RWPE2 (cell line): Measurements from ENCODE around the gene HDAC4.
A peak's percentile ranks its signal among the peaks of the same experiment; 100 is the strongest.

ENCODE experiments used
- ATAC-seq: fragments of 200-7000 bp; cut with Tn5 transposase; 3 replicates; pipeline ENCODE4 v1.9.1; 2021; ENCODE audit warnings: low read depth
- DNase-seq: peaks from one replicate; pipeline ENCODE4 v3.0.0-alpha.2; 2020; ENCODE audit warnings: low spot score
- H3K27ac ChIP-seq: fragments of 450-650 bp; 2 replicates; pipeline ENCODE4 v1.5.1; 2017; ENCODE audit warnings: mild to moderate bottlenecking; ENCODE audit not compliant: poor library complexity, severe bottlenecking
- H3K27me3 ChIP-seq: fragments of 250-450 bp; sonication (Bioruptor Pico); 2 replicates; pipeline ENCODE4 v1.5.1; 2021; ENCODE audit warnings: mild to moderate bottlenecking, moderate library complexity; ENCODE audit not compliant: insufficient read depth, poor library complexity, severe bottlenecking
- H3K36me3 ChIP-seq: fragments of 250-450 bp; sonication (Bioruptor Pico); 2 replicates; pipeline ENCODE4 v1.5.1; 2020; ENCODE audit warnings: low read depth, mild to moderate bottlenecking, moderate library complexity
- H3K4me1 ChIP-seq: fragments of 250-450 bp; sonication (Bioruptor Pico); 2 replicates; pipeline ENCODE4 v1.5.1; 2021; ENCODE audit warnings: mild to moderate bottlenecking, moderate library complexity; ENCODE audit not compliant: insufficient read depth, poor library complexity, severe bottlenecking
- H3K4me3 ChIP-seq: fragments of 250-450 bp; sonication (Bioruptor Pico); 2 replicates; pipeline ENCODE4 v1.5.1; 2021; ENCODE audit warnings: mild to moderate bottlenecking, moderate library complexity; ENCODE audit not compliant: severe bottlenecking
- H3K9me3 ChIP-seq: fragments of 250-450 bp; sonication (Bioruptor Pico); 2 replicates; pipeline ENCODE4 v1.5.1; 2021; ENCODE audit warnings: mild to moderate bottlenecking, moderate library complexity; ENCODE audit not compliant: severe bottlenecking
- CTCF ChIP-seq: fragments of 450-650 bp; IDR thresholded peaks from one replicate; pipeline ENCODE4 v1.5.1; 2017; ENCODE audit warnings: mild to moderate bottlenecking, moderate library complexity; ENCODE audit not compliant: poor library complexity, severe bottlenecking

HDAC4 gene

GRCh38 chr2:239198221-239198620 is 202.6 kb downstream of the HDAC4 start:
- peak; percentile 35 for DNase-seq
- ATAC-seq: no peak
- Histone ChIP-seq H3K36me3 (no peaks in the 10 kb centered on the region), H3K9me3 (no peaks in the 10 kb centered on the region), H3K27me3 (no peaks in the 10 kb centered on the region), H3K27ac (no peak overlapping the region), H3K4me1 (no peaks in the 10 kb centered on the region), H3K4me3 (no peak overlapping the region)
- no peak for TF ChIP-seq CTCF

GRCh38 chr2:239197146-239197545 is 203.7 kb downstream of the HDAC4 start:
- peak; percentile 49 for DNase-seq
- Histone ChIP-seq H3K9me3 (no peaks in the 10 kb centered on the region), H3K27me3 (no peaks in the 10 kb centered on the region), H3K4me3 (no peak overlapping the region), H3K4me1 (no peaks in the 10 kb centered on the region), H3K27ac (no peak overlapping the region), H3K36me3 (no peaks in the 10 kb centered on the region)
- ATAC-seq: no peak
- no peak for TF ChIP-seq CTCF

- no peak for TF ChIP-seq CTCF
- peak; percentile 49 for DNase-seq
These were observed 204.3 kb downstream of the HDAC4 start for GRCh38 chr2:239196474-239197021.

GRCh38 chr2:239195992-239196391 is 204.8 kb downstream of the HDAC4 start:
- H3K27ac ChIP-seq: no peak overlapping the region
- DNase-seq (no peak), ATAC-seq (no peak)
- H3K27me3 ChIP-seq: no peaks in the 10 kb centered on the region
- no peaks in the 10 kb centered on the region for H3K36me3 ChIP-seq
- H3K4me1 ChIP-seq: no peaks in the 10 kb centered on the region
- no peaks in the 10 kb centered on the region for H3K9me3 ChIP-seq
- no peak for TF ChIP-seq CTCF
- H3K4me3 ChIP-seq: no peak overlapping the region

More at GRCh38 chr2:239196474-239197021, 204.3 kb downstream of the HDAC4 start:
- no peak overlapping the region for H3K27ac ChIP-seq
- H3K36me3 ChIP-seq: no peaks in the 10 kb centered on the region
- no peak for ATAC-seq
- H3K4me3 ChIP-seq: no peak overlapping the region
- H3K27me3 ChIP-seq: no peaks in the 10 kb centered on the region
- H3K9me3 ChIP-seq: no peaks in the 10 kb centered on the region
- no peaks in the 10 kb centered on the region for H3K4me1 ChIP-seq

GRCh38 chr2:239195318-239195871 is 205.4 kb downstream of the HDAC4 start:
- no peaks in the 10 kb centered on the region for H3K36me3 ChIP-seq
- H3K9me3 ChIP-seq: no peaks in the 10 kb centered on the region
- H3K27ac ChIP-seq: no peak overlapping the region
- no peak for TF ChIP-seq CTCF
- ATAC-seq (no peak), DNase-seq (no peak)
- H3K4me3 ChIP-seq: no peak overlapping the region
- no peaks in the 10 kb centered on the region for H3K27me3 ChIP-seq
- H3K4me1 ChIP-seq: no peaks in the 10 kb centered on the region
